ENCODE measurements around the gene SP140.
"Not testable (repeated sequence)": the region's sequence is repeated elsewhere in the genome, so short reads cannot be mapped to it uniquely, and the experiment has no call there.

GRCh38 chr2:230341936-230342528 lies 116.5 kb downstream of the SP140 start:
- not testable (repeated sequence) for TF ChIP-seq ATF3 (IDR thresholded peaks at IDR 0.05; ENCODE audit: insufficient read depth, low read depth, low read length); ATF2 (IDR thresholded peaks at IDR 0.05; ENCODE audit: low read length); CTCF (IDR thresholded peaks at IDR 0.05; ENCODE audit: control extremely low read depth in 1 of 3, insufficient read depth in 1 of 3, low read depth in 1 of 3, low read length in 3 of 3); EZH2 (IDR thresholded peaks at IDR 0.05; ENCODE audit: low read depth, low read length, severe bottlenecking); CHD1 (IDR thresholded peaks at IDR 0.05; ENCODE audit: low read depth, low read length); CREB1 (IDR thresholded peaks at IDR 0.05); JUND (IDR thresholded peaks at IDR 0.05; ENCODE audit: low read length); CEBPB (IDR thresholded peaks at IDR 0.05; ENCODE audit: low read depth, low read length); KDM1A (IDR thresholded peaks at IDR 0.05; ENCODE audit: borderline replicate concordance, low read length)
